ENCODE measurements around the gene DHRS1. TPM values are rescaled to one million over a fixed set of nuclear protein-coding genes. Genes with fewer than 3 reads are reported as not detected.

DHRS1 gene
- total RNA-seq, 1 donor from 2014 or later = 31.4 TPM

- H3K27ac Mint-ChIP-seq = peak overlapping the region; percentile 83
- DNase-seq (ENCODE audit: extremely low spot score, unreplicated experiment) = no peak
- peak overlapping the region; percentile 64 for H3K4me3 Mint-ChIP-seq
- H3K4me1 Mint-ChIP-seq (ENCODE audit: unreplicated experiment) = peaks cover 33% of the 10 kb centered on the region
- H3K9me3 Mint-ChIP-seq = no peaks in the 10 kb centered on the region
- H3K27me3 Mint-ChIP-seq = no peaks in the 10 kb centered on the region
- H3K36me3 Mint-ChIP-seq = peaks cover 4% of the 10 kb centered on the region
- peak; percentile 54 for TF ChIP-seq CTCF (conservative IDR thresholded peaks at IDR 0.05)
These were observed 2.2 kb downstream of the DHRS1 start for GRCh38 chr14:24297190-24297964.

- Mint-ChIP-seq H3K27ac (peak overlapping the region; percentile 83), H3K4me3 (peak overlapping the region; percentile 35), H3K9me3 (no peaks in the 10 kb centered on the region), H3K4me1 (ENCODE audit: unreplicated experiment) (peaks cover 32% of the 10 kb centered on the region), H3K36me3 (peaks cover 4% of the 10 kb centered on the region), H3K27me3 (no peaks in the 10 kb centered on the region)
- DNase-seq (ENCODE audit: extremely low spot score, unreplicated experiment) = no peak
- peak; percentile 84 for TF ChIP-seq CTCF (conservative IDR thresholded peaks at IDR 0.05)
These were observed 3.0 kb downstream of the DHRS1 start for GRCh38 chr14:24296341-24297157.

GRCh38 chr14:24293525-24293924 lies 6.1 kb downstream of the DHRS1 start:
- DNase-seq (ENCODE audit: extremely low spot score, unreplicated experiment) = no peak
- no peak for TF ChIP-seq CTCF (conservative IDR thresholded peaks at IDR 0.05)
- Mint-ChIP-seq H3K4me1 (ENCODE audit: unreplicated experiment) (peaks cover 13% of the 10 kb centered on the region), H3K36me3 (peaks cover 7% of the 10 kb centered on the region), H3K27me3 (no peaks in the 10 kb centered on the region), H3K27ac (no peak overlapping the region), H3K4me3 (no peak overlapping the region), H3K9me3 (no peaks in the 10 kb centered on the region)

- Mint-ChIP-seq H3K9me3 (no peaks in the 10 kb centered on the region), H3K4me3 (no peak overlapping the region), H3K36me3 (peaks cover 7% of the 10 kb centered on the region), H3K27me3 (no peaks in the 10 kb centered on the region), H3K27ac (no peak overlapping the region), H3K4me1 (ENCODE audit: unreplicated experiment) (peaks cover 8% of the 10 kb centered on the region)
- DNase-seq (ENCODE audit: extremely low spot score, unreplicated experiment) = no peak
- no peak for TF ChIP-seq CTCF (conservative IDR thresholded peaks at IDR 0.05)
These were observed 7.3 kb downstream of the DHRS1 start for GRCh38 chr14:24292118-24292807.

GRCh38 chr14:24291446-24292117 lies 8.0 kb downstream of the DHRS1 start:
- Mint-ChIP-seq H3K4me1 (ENCODE audit: unreplicated experiment) (peaks cover 2% of the 10 kb centered on the region), H3K27me3 (no peaks in the 10 kb centered on the region), H3K9me3 (no peaks in the 10 kb centered on the region), H3K27ac (no peak overlapping the region), H3K4me3 (no peak overlapping the region), H3K36me3 (peaks cover 4% of the 10 kb centered on the region)
- no peak for TF ChIP-seq CTCF (conservative IDR thresholded peaks at IDR 0.05)
- DNase-seq (ENCODE audit: extremely low spot score, unreplicated experiment) = no peak
